Keratinocyte (primary cell): Measurements from ENCODE around the gene HNRNPM. TPM values are rescaled to one million over a fixed set of nuclear protein-coding genes. Genes with fewer than 3 reads are reported as not detected.

Source experiments
- DNase-seq: peaks from one replicate; pipeline ENCODE4 v3.0.0-alpha.2; 2011; ENCODE audit warnings: low read depth, missing footprints, low spot score
- FAIRE-seq: peaks from 2 replicates; lab custom pipeline; 2011; peaks lifted over from hg19 to GRCh38; lab: Jason Lieb, UNC
- H2AFZ ChIP-seq: 2 replicates; pipeline ENCODE4 v1.6.0; 2012; ENCODE audit warnings: low read length, control low read depth, inconsistent platforms; ENCODE audit not compliant: control insufficient read depth
- H3K27ac ChIP-seq: 2 replicates; pipeline ENCODE4 v1.5.1; 2011; ENCODE audit warnings: low read length; ENCODE audit not compliant: control insufficient read depth, insufficient read depth
- H3K27me3 ChIP-seq: 3 replicates; pipeline ENCODE4 v1.6.0; 2011; ENCODE audit warnings: low read length; ENCODE audit not compliant: control insufficient read depth, insufficient read depth; ENCODE audit errors: extremely low read depth
- H3K36me3 ChIP-seq, 2 experiments: 2 replicates in 1 of 2; 3 replicates in 1 of 2; pipeline ENCODE4 v1.5.1; 2011; ENCODE audit warnings: low read length in 2 of 2, mild to moderate bottlenecking in 1 of 2; ENCODE audit not compliant: control insufficient read depth in 2 of 2, insufficient read depth in 2 of 2; ENCODE audit errors: extremely low read depth in 1 of 2
- H3K4me1 ChIP-seq: 3 replicates; pipeline ENCODE4 v1.5.1; 2011; ENCODE audit warnings: low read length; ENCODE audit not compliant: control insufficient read depth, insufficient read depth; ENCODE audit errors: extremely low read depth
- H3K4me2 ChIP-seq: 3 replicates; pipeline ENCODE4 v1.6.0; 2011; ENCODE audit warnings: low read depth, low read length; ENCODE audit not compliant: control insufficient read depth, insufficient read depth; ENCODE audit errors: extremely low read depth
- H3K4me3 ChIP-seq, 3 experiments: fragments of 200-600 bp in 1 of 3; sonication (generic) in 1 of 3; 2 replicates in 2 of 3; 3 replicates in 1 of 3; pipeline ENCODE4 v1.5.1; 2011 to 2016; ENCODE audit warnings: low read length in 3 of 3, mild to moderate bottlenecking in 3 of 3, control low read depth in 2 of 3, inconsistent platforms in 1 of 3, low read depth in 1 of 3, mixed read lengths in 1 of 3, mixed run types in 1 of 3, moderate library complexity in 1 of 3; ENCODE audit not compliant: control insufficient read depth in 2 of 3, insufficient read depth in 2 of 3; ENCODE audit errors: extremely low read depth in 1 of 3
- H3K79me2 ChIP-seq: 2 replicates; pipeline ENCODE4 v1.6.0; 2012; ENCODE audit warnings: low read length; ENCODE audit not compliant: control insufficient read depth, insufficient read depth
- H3K9ac ChIP-seq: 3 replicates; pipeline ENCODE4 v1.6.0; 2011; ENCODE audit warnings: low read length; ENCODE audit not compliant: control insufficient read depth, insufficient read depth; ENCODE audit errors: extremely low read depth
- H3K9me1 ChIP-seq: 3 replicates; pipeline ENCODE4 v1.6.0; 2011; ENCODE audit warnings: low read length; ENCODE audit not compliant: control insufficient read depth, insufficient read depth; ENCODE audit errors: extremely low read depth
- H3K9me3 ChIP-seq: 2 replicates; pipeline ENCODE4 v1.5.1; 2012; ENCODE audit warnings: low read depth, low read length; ENCODE audit not compliant: control insufficient read depth
- H4K20me1 ChIP-seq: 3 replicates; pipeline ENCODE4 v1.6.0; 2011; ENCODE audit warnings: low read length; ENCODE audit not compliant: control insufficient read depth, insufficient read depth; ENCODE audit errors: extremely low read depth
- EZH2 ChIP-seq: IDR thresholded peaks from one replicate; pipeline ENCODE4 v1.6.1; 2012; ENCODE audit warnings: inconsistent platforms, mild to moderate bottlenecking, low read length, moderate library complexity
- dilution Hi-C: fragments of 300-500 bp; cut with MboI; formaldehyde crosslinking; loops from one replicate; pipeline ENCODE4 v1.7.0; 2020; ENCODE audit warnings: low sequenced_read_pairs; ENCODE audit not compliant: extremely low pct_ligation_motif_present
- polyA plus RNA-seq, 5 experiments: library from polyadenylated mRNA; depleted of rRNA in 3 of 5; stranded (reverse) in 3 of 5; stranded (forward) in 1 of 5; unstranded in 1 of 5; fragments of >200 nt; gene quantifications; 1 replicate in 1 of 5; 2 replicates in 3 of 5; 3 replicates in 1 of 5; pipeline versions ENCODE4 v1.2.1 to v1.2.3, GENCODE V29; 2011 to 2012; ENCODE audit warnings: missing spikeins in 2 of 5, low read depth in 1 of 5, low replicate concordance in 1 of 5
- TF ChIP-seq, protein P1 (sequence below), 3 experiments: IDR thresholded peaks in 1 of 3; conservative IDR thresholded peaks in 1 of 3; optimal IDR thresholded peaks in 1 of 3; 2 replicates in 2 of 3; 3 replicates in 1 of 3; pipeline versions ENCODE3 to v1.5.1; 2011; ENCODE audit warnings: low read length in 3 of 3, mild to moderate bottlenecking in 3 of 3, moderate library complexity in 2 of 3, control low read depth in 1 of 3, inconsistent platforms in 1 of 3; ENCODE audit not compliant: insufficient read depth in 2 of 3; ENCODE audit errors: extremely low read depth in 1 of 3

HNRNPM gene
- polyA plus RNA-seq, 1 donor (not counting 4 experiments of a cell fraction or from before 2014, with no cell fraction given): 126 TPM

DNA sequence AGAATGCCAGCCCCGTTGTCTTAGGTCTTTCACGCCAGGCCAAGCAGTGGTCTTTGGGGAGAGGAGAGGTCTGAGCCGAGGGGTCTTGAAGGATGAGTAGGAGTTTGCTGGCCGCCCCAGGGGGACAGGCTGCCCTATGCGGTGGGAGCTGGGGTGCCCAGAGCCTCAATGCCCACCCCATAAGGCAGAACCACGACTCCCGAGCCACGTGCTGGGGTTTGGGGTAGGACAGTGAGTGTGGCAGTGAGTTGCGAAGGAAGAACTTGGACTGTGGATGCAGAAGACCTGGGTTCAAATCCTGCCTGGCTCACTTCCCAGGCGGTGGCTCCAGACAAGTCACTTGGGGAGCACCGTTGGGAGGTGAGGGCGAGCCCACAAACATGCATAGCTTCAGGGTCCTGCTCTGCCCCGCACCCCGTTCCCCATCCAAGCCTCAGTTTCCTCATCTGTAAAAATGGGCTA is 49.1 kb upstream of the HNRNPM start:
- H3K27ac ChIP-seq: no peak overlapping the region
- DNase-seq: no peak
- H3K9me1 ChIP-seq: peaks cover 10% of the 10 kb centered on the region
- no peaks in the 10 kb centered on the region for H3K27me3 ChIP-seq
- no peak overlapping the region for H3K4me2 ChIP-seq
- no peak for FAIRE-seq
- no peak for TF ChIP-seq EZH2
- TF ChIP-seq, protein P1, sequence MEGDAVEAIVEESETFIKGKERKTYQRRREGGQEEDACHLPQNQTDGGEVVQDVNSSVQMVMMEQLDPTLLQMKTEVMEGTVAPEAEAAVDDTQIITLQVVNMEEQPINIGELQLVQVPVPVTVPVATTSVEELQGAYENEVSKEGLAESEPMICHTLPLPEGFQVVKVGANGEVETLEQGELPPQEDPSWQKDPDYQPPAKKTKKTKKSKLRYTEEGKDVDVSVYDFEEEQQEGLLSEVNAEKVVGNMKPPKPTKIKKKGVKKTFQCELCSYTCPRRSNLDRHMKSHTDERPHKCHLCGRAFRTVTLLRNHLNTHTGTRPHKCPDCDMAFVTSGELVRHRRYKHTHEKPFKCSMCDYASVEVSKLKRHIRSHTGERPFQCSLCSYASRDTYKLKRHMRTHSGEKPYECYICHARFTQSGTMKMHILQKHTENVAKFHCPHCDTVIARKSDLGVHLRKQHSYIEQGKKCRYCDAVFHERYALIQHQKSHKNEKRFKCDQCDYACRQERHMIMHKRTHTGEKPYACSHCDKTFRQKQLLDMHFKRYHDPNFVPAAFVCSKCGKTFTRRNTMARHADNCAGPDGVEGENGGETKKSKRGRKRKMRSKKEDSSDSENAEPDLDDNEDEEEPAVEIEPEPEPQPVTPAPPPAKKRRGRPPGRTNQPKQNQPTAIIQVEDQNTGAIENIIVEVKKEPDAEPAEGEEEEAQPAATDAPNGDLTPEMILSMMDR (optimal IDR thresholded peaks at IDR 0.05 in 1 of 3, IDR thresholded peaks at IDR 0.05 in 1 of 3, conservative IDR thresholded peaks at IDR 0.05 in 1 of 3; ENCODE audit: extremely low read depth in 1 of 3, insufficient read depth in 2 of 3, low read length in 3 of 3): no peak
- peaks cover 34% of the 10 kb centered on the region for H3K4me1 ChIP-seq
- H3K4me3 ChIP-seq: no peak overlapping the region
- no peak overlapping the region for H2AFZ ChIP-seq
- H4K20me1 ChIP-seq: peaks cover 5% of the 10 kb centered on the region
- H3K79me2 ChIP-seq: peaks cover 61% of the 10 kb centered on the region
- no peaks in the 10 kb centered on the region for H3K9me3 ChIP-seq
- no peak overlapping the region for H3K9ac ChIP-seq
- dilution Hi-C loops: no loop called here
- H3K36me3 ChIP-seq: peaks cover 0 to 9% of the 10 kb centered on the region in 2 experiments

DNA sequence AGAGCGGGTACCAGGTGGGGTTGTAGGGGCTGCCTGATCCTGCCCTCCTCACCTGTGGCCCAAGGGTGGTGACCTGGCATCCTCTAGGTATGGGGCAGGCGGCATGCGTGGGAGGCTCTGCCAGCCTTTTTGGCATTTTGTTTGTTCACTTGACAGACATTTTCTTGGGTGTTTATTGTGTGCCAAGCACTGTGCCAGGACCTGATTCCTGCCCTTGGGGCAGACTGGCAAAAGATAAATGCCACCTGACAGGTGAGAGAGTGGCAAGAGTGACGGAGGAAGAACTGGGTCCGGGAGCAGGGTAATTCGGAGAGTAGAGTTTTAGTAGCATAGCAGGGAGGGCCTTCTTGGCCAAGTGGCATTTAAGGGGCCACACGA is 48.6 kb upstream of the HNRNPM start:
- TF ChIP-seq EZH2: no peak
- TF ChIP-seq, protein P1 (optimal IDR thresholded peaks at IDR 0.05 in 1 of 3, IDR thresholded peaks at IDR 0.05 in 1 of 3, conservative IDR thresholded peaks at IDR 0.05 in 1 of 3; ENCODE audit: extremely low read depth in 1 of 3, insufficient read depth in 2 of 3, low read length in 3 of 3): no peak

More for the DNA sequence above, 48.6 kb upstream of the HNRNPM start:
- Histone ChIP-seq H3K27ac (no peak overlapping the region), H3K9me3 (no peaks in the 10 kb centered on the region), H3K9me1 (peaks cover 9% of the 10 kb centered on the region), H3K79me2 (peaks cover 57% of the 10 kb centered on the region), H3K4me1 (peaks cover 32% of the 10 kb centered on the region), H2AFZ (no peak overlapping the region), H3K27me3 (no peaks in the 10 kb centered on the region), H3K36me3 (peaks cover 0 to 9% of the 10 kb centered on the region in 2 experiments), H4K20me1 (peaks cover 5% of the 10 kb centered on the region), H3K9ac (no peak overlapping the region), H3K4me3 (no peak overlapping the region), H3K4me2 (no peak overlapping the region)
- DNase-seq: no peak
- dilution Hi-C loops: no loop called here
- no peak for FAIRE-seq
